Cardiac muscle cell (in vitro differentiated cells and primary cell): ENCODE data around the gene MYLIP. TPM values are rescaled to one million over a fixed set of nuclear protein-coding genes. Genes with fewer than 3 reads are reported as not detected.

Experiments
- DNase-seq, 2 donors: peaks; one replicate each; pipeline versions ENCODE4 v3.0.0 to v3.0.0-alpha.2; 2010 to 2017; ENCODE audit warnings: low read depth in 1 of 2, low spot score in 1 of 2
- H3K27ac ChIP-seq: fragments of 200-600 bp; sonication (generic); 2 replicates; pipeline ENCODE4 v1.5.1; 2016
- H3K27me3 ChIP-seq: fragments of 200-600 bp; sonication (generic); 2 replicates; pipeline ENCODE4 v1.6.0; 2016; ENCODE audit warnings: control low read depth
- H3K36me3 ChIP-seq: fragments of 200-600 bp; sonication (generic); 2 replicates; pipeline ENCODE4 v1.5.1; 2016; ENCODE audit warnings: control low read depth
- H3K4me1 ChIP-seq: fragments of 200-600 bp; sonication (generic); 2 replicates; pipeline ENCODE4 v1.8.1; 2017; ENCODE audit warnings: low read depth, mild to moderate bottlenecking, mixed run types
- H3K4me3 ChIP-seq: fragments of 200-600 bp; sonication (generic); 2 replicates; pipeline ENCODE4 v1.5.1; 2016; ENCODE audit warnings: mild to moderate bottlenecking
- H3K9me3 ChIP-seq: fragments of 200-600 bp; sonication (generic); 2 replicates; pipeline ENCODE4 v1.5.1; 2017; ENCODE audit warnings: low read depth, mild to moderate bottlenecking, control low read depth
- CTCF ChIP-seq: IDR thresholded peaks from 2 replicates; pipeline ENCODE4 v1.5.1; 2012; ENCODE audit warnings: low read depth, mild to moderate bottlenecking, low read length
- polyA plus RNA-seq: library from polyadenylated mRNA; unstranded; fragments of >200 nt; fragmentation: Nextera tagmentation; extraction: Ambion mirVana; gene quantifications from 2 replicates; pipeline ENCODE4 v1.2.1, GENCODE V29; 2016
- total RNA-seq: library from RNA; depleted of rRNA; stranded (reverse); fragments of >200 nt; gene quantifications from 2 replicates; pipeline ENCODE4 v1.2.3, GENCODE V29; 2016

The MYLIP gene
- total and polyA plus RNA-seq, 2 experiments from 2014 or later, result 33.4 to 35.6 TPM

- no peak for DNase-seq
- H3K4me1 ChIP-seq, result peaks cover 14% of the 10 kb centered on the region
- no peaks in the 10 kb centered on the region for H3K9me3 ChIP-seq
- H3K4me3 ChIP-seq, result no peak overlapping the region
- no peaks in the 10 kb centered on the region for H3K36me3 ChIP-seq
- H3K27me3 ChIP-seq, result no peaks in the 10 kb centered on the region
- no peak overlapping the region for H3K27ac ChIP-seq
- TF ChIP-seq CTCF, result no peak
Measured at GRCh38 chr6:16127471-16127870, 1.4 kb upstream of the MYLIP start.

GRCh38 chr6:16129623-16130401 is 926 bp downstream of the MYLIP start:
- Histone ChIP-seq H3K4me1 (peaks cover 35% of the 10 kb centered on the region), H3K4me3 (peak overlapping the region; percentile 94), H3K27ac (peak overlapping the region; percentile 93), H3K9me3 (no peaks in the 10 kb centered on the region), H3K27me3 (no peaks in the 10 kb centered on the region), H3K36me3 (no peaks in the 10 kb centered on the region)
- DNase-seq, result peak; percentile 30 to 33
- TF ChIP-seq CTCF, result no peak

- no peaks in the 10 kb centered on the region for H3K9me3 ChIP-seq
- peaks cover 41% of the 10 kb centered on the region for H3K4me1 ChIP-seq
- TF ChIP-seq CTCF, result no peak
- peak overlapping the region; percentile 93 for H3K27ac ChIP-seq
- H3K27me3 ChIP-seq, result no peaks in the 10 kb centered on the region
- H3K36me3 ChIP-seq, result no peaks in the 10 kb centered on the region
- peak; percentile 8 to 62 for DNase-seq
- peak overlapping the region; percentile 94 for H3K4me3 ChIP-seq
Measured at GRCh38 chr6:16130437-16130891, 1.6 kb downstream of the MYLIP start.

- Histone ChIP-seq H3K4me1 (peaks cover 41% of the 10 kb centered on the region), H3K27me3 (no peaks in the 10 kb centered on the region), H3K4me3 (peak overlapping the region; percentile 94), H3K27ac (peak overlapping the region; percentile 93), H3K36me3 (no peaks in the 10 kb centered on the region), H3K9me3 (no peaks in the 10 kb centered on the region)
- peak; percentile 80 for DNase-seq
- no peak for TF ChIP-seq CTCF
Measured at GRCh38 chr6:16130932-16131387, 2.1 kb downstream of the MYLIP start.

GRCh38 chr6:16132909-16133308 is 4.0 kb downstream of the MYLIP start:
- peaks cover 50% of the 10 kb centered on the region for H3K4me1 ChIP-seq
- DNase-seq, result no peak
- H3K27me3 ChIP-seq, result no peaks in the 10 kb centered on the region
- H3K36me3 ChIP-seq, result no peaks in the 10 kb centered on the region
- no peaks in the 10 kb centered on the region for H3K9me3 ChIP-seq
- no peak overlapping the region for H3K27ac ChIP-seq
- TF ChIP-seq CTCF, result no peak
- peak overlapping the region; percentile 94 for H3K4me3 ChIP-seq
